HG02623 (cell line): ENCODE results near the gene GSDME.

ENCODE experiments used
- ATAC-seq: cut with Tn5 transposase; IDR thresholded peaks from one replicate; pipeline ENCODE4 v1.9.1; 2021; ENCODE audit warnings: moderate library complexity; ENCODE audit not compliant: unreplicated experiment

The GSDME gene

GRCh38 chr7:24724451-24725190 is 32.6 kb downstream of the GSDME start:
- ATAC-seq: no peak

- ATAC-seq: no peak
These were observed 34.1 kb downstream of the GSDME start for GRCh38 chr7:24723178-24723530.

GRCh38 chr7:24722386-24723177 is 34.7 kb downstream of the GSDME start:
- ATAC-seq: no peak

- no peak for ATAC-seq
These were observed 35.7 kb downstream of the GSDME start for GRCh38 chr7:24721481-24722001.

- no peak for ATAC-seq
These were observed 37.0 kb downstream of the GSDME start for GRCh38 chr7:24720283-24720682.

GRCh38 chr7:24718977-24719491 is 38.2 kb downstream of the GSDME start:
- peak; percentile 66 for ATAC-seq

GRCh38 chr7:24718431-24718831 is 38.8 kb downstream of the GSDME start:
- no peak for ATAC-seq

GRCh38 chr7:24717694-24718320 is 39.5 kb downstream of the GSDME start:
- ATAC-seq: no peak

GRCh38 chr7:24717247-24717622 is 40.0 kb downstream of the GSDME start:
- no peak for ATAC-seq

GRCh38 chr7:24716480-24717246 is 40.6 kb downstream of the GSDME start:
- ATAC-seq: no peak

- peak; percentile 45 for ATAC-seq
These were observed 41.4 kb downstream of the GSDME start for GRCh38 chr7:24715661-24716479.

- ATAC-seq: no peak
These were observed 42.1 kb downstream of the GSDME start for GRCh38 chr7:24715171-24715570.

GRCh38 chr7:24714676-24715010 is 42.6 kb downstream of the GSDME start:
- ATAC-seq: no peak

GRCh38 chr7:24713850-24714675 is 43.2 kb downstream of the GSDME start:
- no peak for ATAC-seq

GRCh38 chr7:24713039-24713793 is 44.0 kb downstream of the GSDME start:
- no peak for ATAC-seq

- ATAC-seq: no peak
These were observed 47.5 kb downstream of the GSDME start for GRCh38 chr7:24709585-24710360.

- ATAC-seq: no peak
These were observed 48.2 kb downstream of the GSDME start for GRCh38 chr7:24709051-24709450.
